ENCODE data around the gene SYNPO. TPM values are rescaled to one million over a fixed set of nuclear protein-coding genes. Genes with fewer than 3 reads are reported as not detected.

Gene SYNPO
- polyA plus RNA-seq, 1 donor (not counting 4 experiments of a cell fraction or from before 2014, with no cell fraction given), result 6.0 TPM

GRCh38 chr5:150665044-150665443 is 24.6 kb downstream of the SYNPO start:
- TF ChIP-seq CTCF (optimal IDR thresholded peaks at IDR 0.05 in 1 of 3, IDR thresholded peaks at IDR 0.05 in 1 of 3, conservative IDR thresholded peaks at IDR 0.05 in 1 of 3; ENCODE audit: extremely low read depth in 1 of 3, insufficient read depth in 2 of 3, low read length in 3 of 3) (no peak), EZH2 (IDR thresholded peaks at IDR 0.05; ENCODE audit: low read length) (no peak)
- H3K4me2 ChIP-seq (ENCODE audit: control insufficient read depth, extremely low read depth, insufficient read depth, low read depth, low read length), result peak overlapping the region; percentile 37
- H3K36me3 ChIP-seq (ENCODE audit: control insufficient read depth in 2 of 2, extremely low read depth in 1 of 2, insufficient read depth in 2 of 2, low read length in 2 of 2), result no peaks in the 10 kb centered on the region
- dilution Hi-C loops (cut with MboI; ENCODE audit: extremely low pct_ligation_motif_present, low sequenced_read_pairs), result no loop called here
- H4K20me1 ChIP-seq (ENCODE audit: control insufficient read depth, extremely low read depth, insufficient read depth, low read length), result no peaks in the 10 kb centered on the region
- H3K27ac ChIP-seq (ENCODE audit: control insufficient read depth, insufficient read depth, low read length), result no peak overlapping the region
- no peak overlapping the region for H3K9ac ChIP-seq (ENCODE audit: control insufficient read depth, extremely low read depth, insufficient read depth, low read length)
- peaks cover 14% of the 10 kb centered on the region for H3K4me1 ChIP-seq (ENCODE audit: control insufficient read depth, extremely low read depth, insufficient read depth, low read length)
- H3K79me2 ChIP-seq (ENCODE audit: control insufficient read depth, insufficient read depth, low read length), result no peaks in the 10 kb centered on the region
- H3K9me3 ChIP-seq (ENCODE audit: control insufficient read depth, low read depth, low read length), result no peaks in the 10 kb centered on the region
- H3K9me1 ChIP-seq (ENCODE audit: control insufficient read depth, extremely low read depth, insufficient read depth, low read length), result no peaks in the 10 kb centered on the region
- peaks cover under 1% of the 10 kb centered on the region for H3K27me3 ChIP-seq (ENCODE audit: control insufficient read depth, extremely low read depth, insufficient read depth, low read length)
- peak overlapping the region; percentile 49 for H2AFZ ChIP-seq (ENCODE audit: control insufficient read depth, low read length)
- FAIRE-seq (peak; percentile 13), DNase-seq (ENCODE audit: low read depth, low spot score) (no peak)
- H3K4me3 ChIP-seq (ENCODE audit: control insufficient read depth in 2 of 3, extremely low read depth in 1 of 3, insufficient read depth in 2 of 3, low read depth in 1 of 3, low read length in 3 of 3), result no peak overlapping the region

- no peaks in the 10 kb centered on the region for H3K79me2 ChIP-seq (ENCODE audit: control insufficient read depth, insufficient read depth, low read length)
- TF ChIP-seq CTCF (optimal IDR thresholded peaks at IDR 0.05 in 1 of 3, IDR thresholded peaks at IDR 0.05 in 1 of 3, conservative IDR thresholded peaks at IDR 0.05 in 1 of 3; ENCODE audit: extremely low read depth in 1 of 3, insufficient read depth in 2 of 3, low read length in 3 of 3) (no peak), EZH2 (IDR thresholded peaks at IDR 0.05; ENCODE audit: low read length) (no peak)
- H3K36me3 ChIP-seq (ENCODE audit: control insufficient read depth in 2 of 2, extremely low read depth in 1 of 2, insufficient read depth in 2 of 2, low read length in 2 of 2), result no peaks in the 10 kb centered on the region
- no peaks in the 10 kb centered on the region for H3K9me3 ChIP-seq (ENCODE audit: control insufficient read depth, low read depth, low read length)
- H3K9me1 ChIP-seq (ENCODE audit: control insufficient read depth, extremely low read depth, insufficient read depth, low read length), result no peaks in the 10 kb centered on the region
- peaks cover 18% of the 10 kb centered on the region for H3K4me1 ChIP-seq (ENCODE audit: control insufficient read depth, extremely low read depth, insufficient read depth, low read length)
- H3K4me2 ChIP-seq (ENCODE audit: control insufficient read depth, extremely low read depth, insufficient read depth, low read depth, low read length), result no peak overlapping the region
- H3K9ac ChIP-seq (ENCODE audit: control insufficient read depth, extremely low read depth, insufficient read depth, low read length), result no peak overlapping the region
- no peak overlapping the region for H2AFZ ChIP-seq (ENCODE audit: control insufficient read depth, low read length)
- peaks cover 18% of the 10 kb centered on the region for H3K27me3 ChIP-seq (ENCODE audit: control insufficient read depth, extremely low read depth, insufficient read depth, low read length)
- no peak for FAIRE-seq
- DNase-seq (ENCODE audit: low read depth, low spot score), result no peak
- no peaks in the 10 kb centered on the region for H4K20me1 ChIP-seq (ENCODE audit: control insufficient read depth, extremely low read depth, insufficient read depth, low read length)
- dilution Hi-C loops (cut with MboI; ENCODE audit: extremely low pct_ligation_motif_present, low sequenced_read_pairs), result no loop called here
- H3K27ac ChIP-seq (ENCODE audit: control insufficient read depth, insufficient read depth, low read length), result no peak overlapping the region
- no peak overlapping the region for H3K4me3 ChIP-seq (ENCODE audit: control insufficient read depth in 2 of 3, extremely low read depth in 1 of 3, insufficient read depth in 2 of 3, low read depth in 1 of 3, low read length in 3 of 3)
These were observed 30.0 kb downstream of the SYNPO start for GRCh38 chr5:150670275-150670947.
